HG03039 (cell line): ENCODE measurements around the gene CREBL2.
"Not testable (repeated sequence)": the region's sequence is repeated elsewhere in the genome, so short reads cannot be mapped to it uniquely, and the experiment has no call there.

Source experiments
- ATAC-seq: cut with Tn5 transposase; IDR thresholded peaks from one replicate; pipeline ENCODE4 v1.9.1; 2021; ENCODE audit warnings: mild to moderate bottlenecking, moderate library complexity; ENCODE audit not compliant: unreplicated experiment

Gene CREBL2

GRCh38 chr12:12611512-12612306, at the start of gene CREBL2:
Gene CREBL2 (plus strand): TSS chr12:12611876. CDS start chr12:12612173, 297 bp downstream.
- peak; percentile 72 for ATAC-seq

GRCh38 chr12:12562016-12562483, 49.6 kb upstream of the CREBL2 start:
- ATAC-seq: no peak

GRCh38 chr12:12562585-12563261, 49.0 kb upstream of the CREBL2 start, which contains the start of gene DUSP16:
Gene DUSP16 (minus strand): TSS chr12:12562863. CDS start chr12:12521098, 41,765 bp downstream.
- peak; percentile 81 for ATAC-seq

- ATAC-seq: no peak
Measured at GRCh38 chr12:12563290-12563928, 48.3 kb upstream of the CREBL2 start.

GRCh38 chr12:12564911-12565310, 46.8 kb upstream of the CREBL2 start:
- no peak for ATAC-seq

GRCh38 chr12:12565971-12566370, 45.7 kb upstream of the CREBL2 start:
- ATAC-seq: not testable (repeated sequence)

GRCh38 chr12:12572659-12573058, 39.0 kb upstream of the CREBL2 start:
- ATAC-seq: no peak

GRCh38 chr12:12577786-12578185, 33.9 kb upstream of the CREBL2 start:
- no peak for ATAC-seq

- ATAC-seq: not testable (repeated sequence)
Measured at GRCh38 chr12:12580716-12581115, 31.0 kb upstream of the CREBL2 start.

GRCh38 chr12:12582193-12582881, 29.3 kb upstream of the CREBL2 start:
- no peak for ATAC-seq

GRCh38 chr12:12582895-12583303, 28.8 kb upstream of the CREBL2 start:
- ATAC-seq: peak; percentile 88

GRCh38 chr12:12583510-12584178, 28.0 kb upstream of the CREBL2 start:
- no peak for ATAC-seq

- ATAC-seq: no peak
Measured at GRCh38 chr12:12585115-12585863, 26.4 kb upstream of the CREBL2 start.

- ATAC-seq: no peak
Measured at GRCh38 chr12:12586879-12587675, 24.6 kb upstream of the CREBL2 start.

GRCh38 chr12:12587878-12588277, 23.8 kb upstream of the CREBL2 start:
- ATAC-seq: no peak

- not testable (repeated sequence) for ATAC-seq
Measured at GRCh38 chr12:12588436-12588835, 23.2 kb upstream of the CREBL2 start.

GRCh38 chr12:12590961-12591360, 20.7 kb upstream of the CREBL2 start:
- no peak for ATAC-seq

GRCh38 chr12:12592930-12593329, 18.7 kb upstream of the CREBL2 start:
- ATAC-seq: no peak

- ATAC-seq: not testable (repeated sequence)
Measured at GRCh38 chr12:12595929-12596328, 15.7 kb upstream of the CREBL2 start.
